GM19240 (cell line): ENCODE data around the gene RNF31.
"Not testable (repeated sequence)": the region's sequence is repeated elsewhere in the genome, so short reads cannot be mapped to it uniquely, and the experiment has no call there.

Experiments used
- DNase-seq: peaks from one replicate; pipeline ENCODE4 v3.0.0; 2011; ENCODE audit warnings: low spot score; ENCODE audit not compliant: insufficient read length

RNF31 gene

GRCh38 chr14:24202538-24202937 lies 55.2 kb downstream of the RNF31 start:
- not testable (repeated sequence) for DNase-seq

DNA sequence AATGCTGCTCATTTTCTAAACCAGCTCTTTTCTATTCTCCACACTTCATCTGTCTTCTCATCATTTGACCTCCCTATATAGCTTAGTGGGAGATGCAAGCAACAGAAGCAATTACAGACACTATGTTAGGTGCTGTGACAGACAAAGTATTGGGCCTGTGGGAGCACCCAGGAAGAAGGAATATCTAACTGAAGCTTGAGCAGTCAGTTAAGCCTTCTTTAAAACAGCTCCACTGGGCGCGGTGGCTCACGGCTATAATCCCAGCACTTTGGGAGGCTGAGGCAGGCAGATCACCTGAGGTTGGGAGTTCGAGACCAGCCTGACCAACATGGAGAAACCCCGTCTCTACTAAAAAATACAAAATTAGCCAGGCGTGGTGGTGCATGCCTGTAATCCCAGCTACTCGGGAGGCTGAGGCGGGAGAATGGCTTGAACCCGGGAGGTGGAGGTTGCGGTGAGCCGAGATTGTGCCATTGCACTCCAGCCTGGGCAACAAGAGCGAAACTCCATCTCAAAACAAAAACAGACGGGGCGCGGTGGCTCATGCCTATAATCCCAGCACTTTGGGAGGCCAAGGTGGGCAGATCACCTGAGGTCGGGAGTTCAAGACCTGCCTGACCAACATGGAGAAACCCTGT lies 56.1 kb downstream of the RNF31 start:
- not testable (repeated sequence) for DNase-seq

GRCh38 chr14:24204163-24205146 lies 57.2 kb downstream of the RNF31 start:
- DNase-seq, result no peak

DNA sequence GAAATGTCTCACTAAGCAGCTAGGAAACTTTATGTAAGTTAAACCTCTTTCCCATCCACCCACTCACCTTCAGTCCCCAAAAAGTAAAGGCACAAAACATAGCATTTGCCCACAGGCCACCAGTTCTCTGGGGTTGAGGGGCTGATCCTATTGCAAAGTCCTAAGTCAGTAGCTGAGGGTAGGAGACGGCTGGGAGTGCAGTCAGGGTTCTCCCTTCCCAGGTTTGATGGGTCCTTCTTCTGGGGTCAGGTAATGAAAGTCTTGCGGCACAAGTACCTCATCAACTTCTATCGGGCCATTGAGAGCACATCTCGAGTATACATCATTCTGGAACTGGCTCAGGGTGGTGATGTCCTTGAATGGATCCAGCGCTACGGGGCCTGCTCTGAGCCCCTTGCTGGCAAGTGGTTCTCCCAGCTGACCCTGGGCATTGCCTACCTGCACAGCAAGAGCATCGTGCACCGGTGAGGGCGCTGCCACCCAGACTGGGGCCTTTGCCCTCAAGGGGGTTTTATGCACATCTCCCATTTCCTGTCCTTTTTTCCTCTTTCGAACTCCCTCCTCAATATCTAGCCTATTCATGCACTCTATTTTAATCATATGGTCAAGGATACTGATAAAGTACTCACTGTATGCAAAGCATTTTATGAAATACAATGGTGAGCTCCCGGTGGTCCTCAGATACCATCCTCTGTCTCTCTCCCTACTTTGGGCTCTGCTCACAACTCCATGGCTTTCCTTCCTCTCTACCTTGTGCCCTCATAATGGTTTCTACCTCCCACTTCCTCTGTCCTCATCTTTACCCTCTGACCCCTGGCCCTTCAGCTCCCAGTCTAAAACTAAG lies 59.2 kb downstream of the RNF31 start:
- no peak for DNase-seq

DNA sequence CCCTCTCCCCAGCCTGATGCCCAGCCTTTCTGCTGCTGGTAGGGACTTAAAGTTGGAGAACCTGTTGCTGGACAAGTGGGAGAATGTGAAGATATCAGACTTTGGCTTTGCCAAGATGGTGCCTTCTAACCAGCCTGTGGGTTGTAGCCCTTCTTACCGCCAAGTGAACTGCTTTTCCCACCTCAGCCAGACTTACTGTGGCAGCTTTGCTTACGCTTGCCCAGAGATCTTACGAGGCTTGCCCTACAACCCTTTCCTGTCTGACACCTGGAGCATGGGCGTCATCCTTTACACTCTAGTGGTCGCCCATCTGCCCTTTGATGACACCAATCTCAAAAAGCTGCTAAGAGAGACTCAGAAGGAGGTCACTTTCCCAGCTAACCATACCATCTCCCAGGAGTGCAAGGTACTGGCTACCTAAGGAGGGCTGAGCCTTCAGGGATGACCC lies 59.8 kb downstream of the RNF31 start:
- DNase-seq, result no peak

GRCh38 chr14:24207625-24208024 lies 60.3 kb downstream of the RNF31 start:
- DNase-seq, result no peak
